GM19193 (cell line): ENCODE measurements around the gene CIB4.

Experiments
- POLR2A ChIP-seq: IDR thresholded peaks from 4 replicates; pipeline ENCODE4 v1.6.1; 2011; ENCODE audit not compliant: insufficient read depth, insufficient read length; ENCODE audit errors: extremely low read depth

CIB4 gene

DNA sequence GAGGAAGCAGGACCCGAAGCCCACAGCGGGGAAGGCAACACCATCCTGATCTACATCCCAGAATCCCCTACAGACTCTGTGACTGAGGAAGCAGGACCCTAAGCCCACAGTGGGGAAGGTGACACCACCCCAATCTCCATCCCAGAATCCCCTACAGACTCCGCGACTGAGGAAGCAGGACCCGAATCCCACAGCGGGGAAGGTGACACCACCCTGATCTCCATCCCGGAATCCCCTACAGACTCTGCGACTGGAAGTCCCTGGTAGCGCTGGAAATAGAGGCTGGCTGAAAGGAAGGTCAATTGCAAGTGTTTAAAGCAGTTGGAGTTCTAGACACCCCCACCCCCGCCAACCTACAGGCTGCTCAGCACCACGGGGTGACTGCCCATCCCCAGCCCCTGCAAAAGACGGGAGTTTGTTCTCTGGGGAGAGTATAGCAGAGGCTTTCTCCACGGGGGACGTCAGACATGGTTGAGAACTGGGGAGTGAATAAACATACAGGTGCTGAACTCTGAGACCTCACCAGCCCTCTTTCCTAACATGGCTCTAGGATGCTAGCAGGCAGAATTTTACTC lies 21.0 kb downstream of the CIB4 start:
- no peak for TF ChIP-seq POLR2A

DNA sequence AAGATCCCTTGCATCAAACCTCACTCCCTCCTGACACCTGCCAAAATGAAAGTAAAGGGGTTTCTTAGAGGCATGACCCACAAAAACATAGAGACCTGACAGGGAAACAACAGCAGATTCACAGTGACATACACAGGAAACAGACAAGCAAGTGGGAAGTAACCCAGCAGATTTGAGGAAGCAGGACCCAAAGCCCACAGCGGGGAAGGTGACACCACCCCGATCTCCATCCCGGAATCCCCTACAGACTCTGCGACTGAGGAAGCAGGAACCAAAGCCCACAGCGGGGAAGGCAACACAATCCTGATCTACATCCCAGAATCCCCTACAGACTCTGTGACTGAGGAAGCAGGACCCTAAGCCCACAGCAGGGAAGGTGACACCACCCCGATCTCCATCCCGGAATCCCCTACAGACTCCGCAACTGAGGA lies 21.6 kb downstream of the CIB4 start:
- no peak for TF ChIP-seq POLR2A

DNA sequence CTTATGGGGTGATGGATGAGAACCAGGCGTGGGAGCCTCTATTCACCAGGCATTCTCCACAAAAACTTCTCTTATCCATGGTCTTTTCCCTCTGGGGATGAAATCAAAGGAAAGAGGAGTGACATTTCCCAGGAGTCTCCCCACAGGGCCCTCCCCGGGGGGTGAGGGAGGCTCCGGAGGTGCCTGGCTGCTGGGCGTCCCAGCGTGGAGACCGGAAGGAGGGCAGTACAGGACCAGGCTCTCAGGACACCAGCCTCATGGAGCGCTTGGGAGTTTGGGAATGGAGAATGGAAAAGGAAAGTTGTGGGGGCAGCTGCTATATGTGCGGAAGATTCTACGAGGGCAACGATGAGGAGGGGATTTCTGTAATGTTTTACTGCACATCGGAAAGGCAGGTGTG lies 22.1 kb downstream of the CIB4 start:
- no peak for TF ChIP-seq POLR2A

DNA sequence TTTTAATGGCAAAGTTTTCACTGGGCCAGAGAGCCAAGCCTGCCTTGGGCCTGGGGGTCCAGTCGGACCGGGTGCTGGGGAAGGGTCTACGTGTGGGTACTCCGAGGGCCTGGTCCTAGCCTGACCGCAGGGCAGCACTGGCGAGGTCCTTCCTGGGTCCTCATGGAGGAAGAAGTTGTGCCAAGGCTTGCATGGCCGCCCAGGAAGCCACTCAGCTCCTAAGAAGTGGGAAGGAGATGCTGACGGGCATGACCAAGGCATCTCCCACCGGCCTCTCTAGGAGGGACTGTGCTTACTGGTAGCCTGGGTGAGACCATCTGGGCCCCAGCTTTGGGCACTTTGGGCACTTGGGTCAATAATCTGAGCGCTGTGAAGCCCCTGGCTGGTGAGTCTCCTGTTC lies 22.6 kb downstream of the CIB4 start:
- TF ChIP-seq POLR2A = no peak

DNA sequence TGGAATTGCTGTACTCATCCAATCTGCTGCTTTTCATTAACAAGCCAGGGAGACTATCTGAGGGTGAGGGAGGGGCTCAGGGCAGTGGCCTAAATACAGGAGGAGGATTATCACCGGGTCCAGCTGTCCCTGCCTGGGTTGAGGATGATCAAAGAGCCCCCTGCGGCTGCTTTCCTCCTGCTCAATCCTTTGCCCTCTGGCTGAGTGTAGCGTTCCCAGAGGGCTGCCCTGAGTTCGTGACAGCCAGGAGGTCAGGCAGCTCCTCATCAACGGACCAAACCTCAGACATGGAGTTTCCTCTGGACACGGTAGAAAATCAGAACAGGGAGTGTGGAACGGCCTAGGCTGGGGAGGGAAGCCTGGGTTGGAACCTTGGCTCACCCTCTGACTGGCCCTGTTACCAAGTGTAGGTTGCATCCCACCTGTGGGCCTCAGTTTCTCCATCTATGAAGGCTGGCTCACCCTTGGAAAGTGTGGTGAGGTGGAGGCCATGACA lies 23.5 kb downstream of the CIB4 start:
- no peak for TF ChIP-seq POLR2A

DNA sequence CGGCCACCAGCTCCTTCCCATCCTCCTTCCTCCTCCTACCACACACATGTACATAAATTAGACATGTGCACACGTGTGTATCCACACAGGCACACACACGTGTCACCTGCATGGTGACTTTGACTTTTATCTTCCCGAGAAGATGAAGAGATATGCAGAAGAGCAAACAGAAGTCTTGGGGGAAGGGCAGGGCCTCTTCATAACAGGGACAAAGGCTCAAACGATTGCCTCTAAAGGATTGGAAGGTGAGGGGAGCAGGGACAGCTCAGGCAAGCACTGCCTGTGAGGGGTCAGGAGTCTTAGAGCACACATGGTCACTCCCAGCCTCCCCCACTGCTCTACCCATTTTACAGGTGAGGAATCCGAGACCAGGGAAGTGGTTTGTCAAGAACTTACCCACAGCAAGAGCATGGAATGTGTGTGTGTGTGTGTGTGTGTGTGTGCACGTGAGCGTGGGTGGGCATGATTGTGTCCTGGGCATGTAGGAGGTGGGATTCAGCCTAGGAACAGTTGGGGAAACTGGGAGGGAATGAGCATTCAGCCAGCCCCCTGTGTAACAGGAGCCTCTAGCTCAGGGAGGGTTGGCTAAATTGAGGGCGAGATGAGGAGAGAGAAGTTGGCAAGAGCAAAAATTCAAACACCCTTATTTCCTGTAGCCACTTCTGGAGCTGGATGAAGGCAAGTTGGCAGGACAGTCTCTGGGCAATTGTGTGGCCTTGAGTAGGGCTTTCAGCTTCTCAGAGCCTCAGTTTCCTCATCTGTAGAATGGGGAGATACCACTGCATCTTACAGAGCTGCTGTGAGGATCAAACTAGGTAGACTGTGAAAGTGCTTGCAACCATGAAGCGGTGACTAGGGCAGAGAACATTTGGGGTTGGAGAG lies 24.2 kb downstream of the CIB4 start:
- no peak for TF ChIP-seq POLR2A

DNA sequence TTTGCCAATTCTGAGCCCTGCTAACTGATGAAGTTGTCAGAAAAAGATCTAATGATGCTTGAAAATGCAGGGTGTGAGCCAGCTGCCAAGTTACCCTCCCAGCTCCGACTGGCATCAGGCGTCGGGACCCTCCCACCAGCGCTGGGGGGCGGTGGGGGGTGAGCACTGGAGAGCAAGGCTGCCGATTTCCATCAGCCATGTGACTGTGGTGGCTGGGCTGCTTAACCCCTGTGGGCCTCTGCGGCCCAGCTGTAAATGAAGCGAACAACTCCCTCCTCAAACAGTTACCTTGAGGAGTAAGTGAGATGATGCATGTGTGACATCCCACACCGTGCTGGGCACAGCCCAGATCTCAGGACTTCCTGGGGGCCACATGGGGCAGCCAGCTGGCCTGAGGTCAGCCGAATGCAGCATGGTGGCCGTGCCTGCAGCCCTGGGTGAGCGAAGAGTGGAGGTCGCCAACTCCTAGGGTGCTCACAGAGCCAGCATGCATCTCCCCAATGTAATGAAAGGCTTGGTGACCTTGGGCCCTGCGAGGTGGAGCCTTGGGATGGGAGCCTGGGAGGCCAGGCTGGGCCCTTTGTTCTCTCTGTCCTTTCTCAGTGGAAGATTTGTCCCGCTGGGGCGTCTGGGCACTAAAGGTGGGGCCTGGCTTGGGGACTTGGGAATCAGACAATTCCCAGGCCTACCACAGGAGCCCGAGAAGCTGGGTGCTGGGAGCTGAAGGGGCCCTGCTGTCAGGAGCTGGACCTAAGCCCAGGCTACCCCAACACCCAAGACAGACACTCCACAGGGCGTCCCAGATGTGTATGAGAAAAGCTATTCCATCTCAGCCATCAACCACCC lies 25.1 kb downstream of the CIB4 start:
- TF ChIP-seq POLR2A = no peak

DNA sequence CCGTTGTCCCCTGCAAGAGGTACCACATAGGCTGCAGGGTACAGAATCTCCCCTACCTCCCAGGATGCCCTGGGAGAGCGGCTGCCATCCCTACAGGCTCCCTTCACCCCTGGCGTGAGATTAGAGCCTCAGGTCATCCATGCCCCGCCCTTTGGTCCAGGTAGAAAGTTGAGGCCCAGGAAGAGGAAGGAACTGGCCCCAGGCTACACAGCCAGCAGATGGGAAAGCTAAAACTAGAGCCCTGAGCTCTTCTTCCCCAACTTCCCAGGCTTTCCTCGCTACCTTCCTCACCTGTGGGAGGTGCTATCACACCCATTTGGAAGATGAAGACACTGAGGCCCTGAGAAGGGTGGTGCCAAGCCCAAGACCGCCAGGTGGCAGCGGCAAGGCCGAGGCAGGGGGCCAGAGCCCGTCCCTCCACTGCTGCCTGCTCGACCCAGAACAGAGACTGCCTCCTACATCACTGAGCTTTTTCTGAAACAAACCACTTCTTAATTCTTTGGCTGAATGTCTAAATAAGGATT lies 25.8 kb downstream of the CIB4 start:
- no peak for TF ChIP-seq POLR2A

DNA sequence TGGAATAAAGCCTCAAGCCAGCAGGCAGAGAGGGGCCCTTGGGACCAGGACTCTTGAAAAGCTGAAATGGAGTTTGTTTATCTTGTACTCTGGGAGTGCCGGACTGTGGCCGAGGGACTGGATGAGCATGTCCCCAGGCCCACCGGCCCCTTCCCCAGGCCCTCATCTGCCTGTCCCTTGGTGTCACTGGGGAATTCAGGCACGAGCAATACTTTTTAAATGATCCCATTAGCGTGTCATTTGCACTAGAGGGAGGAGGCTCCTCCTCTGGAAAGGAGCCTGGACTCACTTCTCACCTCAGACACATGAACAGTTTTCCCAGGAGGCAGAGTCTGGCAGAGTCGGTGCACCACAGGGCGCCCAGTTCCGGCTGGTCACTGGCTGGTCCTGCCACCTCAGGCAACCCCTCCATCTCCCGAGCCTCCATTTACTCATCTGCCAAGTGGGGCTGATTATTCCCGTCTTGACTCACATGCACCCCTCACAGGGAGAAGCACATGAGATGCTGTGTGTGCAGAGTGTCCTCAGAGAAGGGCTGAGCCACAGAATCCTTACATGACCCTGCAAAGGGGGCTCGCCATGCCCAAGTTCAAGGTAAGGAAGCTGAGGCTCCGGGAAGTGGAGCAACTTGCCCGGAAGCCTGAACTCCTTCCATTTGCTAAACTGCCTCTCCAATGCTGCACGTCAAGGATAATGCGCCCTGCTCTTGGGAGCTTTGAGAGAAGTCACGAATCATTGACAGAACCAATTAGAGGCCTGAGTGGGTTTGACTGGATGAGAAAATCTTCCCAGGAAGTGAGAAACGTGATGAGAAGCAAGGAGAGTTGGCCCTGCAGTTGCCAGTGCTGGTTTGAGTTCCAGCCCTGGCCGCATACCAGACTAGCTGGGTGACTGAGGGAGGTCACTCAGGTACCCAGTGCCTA lies 26.7 kb downstream of the CIB4 start:
- TF ChIP-seq POLR2A = no peak

DNA sequence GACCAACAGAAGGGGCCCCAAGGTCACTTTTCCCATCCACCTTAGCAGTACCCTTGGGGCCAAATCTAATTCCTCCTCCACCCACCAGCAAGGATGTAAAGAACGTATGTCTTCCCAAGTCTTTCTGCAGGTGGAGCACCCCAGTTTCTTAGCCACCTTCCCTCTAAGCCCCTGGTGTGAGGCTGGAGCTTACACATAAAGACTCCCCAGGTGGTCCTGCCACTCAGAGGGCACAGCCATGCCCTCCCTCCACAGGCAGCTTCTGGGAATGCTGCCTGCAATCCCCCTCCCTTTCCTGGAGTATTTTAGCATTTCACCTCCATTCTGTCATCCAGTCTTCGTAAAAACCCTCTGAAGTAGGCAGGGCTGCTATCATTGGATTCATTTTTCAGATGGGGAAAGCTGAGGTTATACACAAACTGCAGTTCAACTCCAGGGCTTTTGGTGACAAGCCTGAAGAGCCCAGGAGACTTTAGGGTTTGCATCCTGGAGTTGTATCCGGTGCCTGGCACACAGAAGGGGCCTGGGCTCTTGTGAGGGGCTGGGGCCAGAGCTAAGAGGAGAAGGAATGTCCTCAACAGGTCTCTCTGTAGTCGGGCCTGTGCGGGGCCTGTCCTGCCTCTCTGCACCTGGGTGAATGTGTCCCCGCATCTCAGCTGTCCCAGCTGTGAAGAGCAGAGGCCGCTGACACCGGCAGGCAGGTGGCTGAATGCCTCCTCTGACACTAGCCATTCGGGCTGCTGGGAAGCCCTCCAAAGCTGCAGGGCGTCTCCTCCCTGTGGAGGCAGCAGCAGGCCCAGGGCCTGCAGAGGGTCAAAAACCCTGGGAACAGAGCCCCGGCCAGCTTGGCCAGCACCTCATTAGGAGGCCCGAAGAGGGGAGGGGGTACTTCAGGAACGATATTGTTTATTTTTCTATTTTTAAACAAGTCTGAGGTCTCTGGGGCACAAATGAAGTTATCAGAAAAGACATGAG lies 27.6 kb downstream of the CIB4 start:
- no peak for TF ChIP-seq POLR2A

DNA sequence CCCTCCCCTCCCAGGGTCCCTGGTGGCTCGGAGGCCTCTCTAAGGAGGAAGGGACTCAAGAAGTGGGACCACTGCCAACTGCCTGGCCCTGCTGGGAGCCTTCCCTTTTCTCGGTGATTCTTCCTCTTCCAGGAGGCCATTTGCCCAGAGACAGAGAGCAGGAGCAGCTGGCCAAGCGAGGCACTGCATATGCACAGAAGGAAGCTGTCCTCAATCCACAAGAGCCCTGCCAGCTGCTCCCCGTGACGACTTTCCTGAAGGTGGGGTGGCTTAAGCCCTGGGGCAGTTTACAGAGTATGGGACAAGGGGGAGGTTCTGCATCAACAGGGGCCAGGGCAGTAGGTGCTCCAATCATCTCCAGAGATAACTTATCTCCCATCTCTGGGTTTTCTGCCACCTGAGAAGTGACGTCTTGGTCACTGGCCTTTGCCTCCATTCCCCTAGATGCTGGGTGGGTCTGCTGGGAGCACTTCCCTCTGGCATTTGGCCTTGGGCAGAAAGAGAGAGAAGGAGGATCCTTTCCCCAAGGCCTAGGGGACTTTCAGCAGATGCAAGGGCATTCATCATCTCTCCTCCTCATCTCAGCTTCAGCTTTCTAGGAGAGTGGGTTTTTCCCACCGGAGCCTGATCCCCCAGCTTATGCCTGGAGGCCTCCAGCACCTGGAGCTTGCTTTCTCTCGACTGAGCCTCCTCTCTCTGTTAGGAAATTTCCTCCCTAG lies 28.5 kb downstream of the CIB4 start:
- TF ChIP-seq POLR2A = no peak

DNA sequence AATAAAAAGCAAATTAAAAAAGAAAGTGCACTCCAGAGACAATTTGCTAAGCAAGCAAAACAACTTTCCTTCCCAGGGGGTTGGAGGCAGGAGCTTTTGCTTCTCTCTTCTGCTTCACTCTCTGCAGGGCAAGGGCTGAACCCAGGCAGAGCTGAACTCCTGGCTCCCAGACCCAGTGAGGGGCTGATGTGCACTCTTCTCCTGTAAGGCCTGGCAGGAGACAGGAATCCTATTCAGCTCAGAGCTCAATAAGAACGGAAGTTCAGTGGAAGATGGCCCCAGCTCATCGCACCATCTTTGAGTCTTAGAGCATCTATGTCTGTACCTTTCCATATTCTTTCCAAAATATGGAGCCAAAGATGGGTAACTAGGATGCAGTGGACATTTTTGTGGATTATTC lies 29.1 kb downstream of the CIB4 start:
- no peak for TF ChIP-seq POLR2A
